Fibroblast of skin of left quadriceps (primary cell): Measurements from ENCODE around the gene TSKU.

Source experiments
- DNase-seq, 2 experiments: peaks; one replicate each; pipeline ENCODE4 v3.0.0-alpha.2; 2013; ENCODE audit warnings: low read depth in 2 of 2

TSKU gene, protein sequence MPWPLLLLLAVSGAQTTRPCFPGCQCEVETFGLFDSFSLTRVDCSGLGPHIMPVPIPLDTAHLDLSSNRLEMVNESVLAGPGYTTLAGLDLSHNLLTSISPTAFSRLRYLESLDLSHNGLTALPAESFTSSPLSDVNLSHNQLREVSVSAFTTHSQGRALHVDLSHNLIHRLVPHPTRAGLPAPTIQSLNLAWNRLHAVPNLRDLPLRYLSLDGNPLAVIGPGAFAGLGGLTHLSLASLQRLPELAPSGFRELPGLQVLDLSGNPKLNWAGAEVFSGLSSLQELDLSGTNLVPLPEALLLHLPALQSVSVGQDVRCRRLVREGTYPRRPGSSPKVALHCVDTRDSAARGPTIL

DNA sequence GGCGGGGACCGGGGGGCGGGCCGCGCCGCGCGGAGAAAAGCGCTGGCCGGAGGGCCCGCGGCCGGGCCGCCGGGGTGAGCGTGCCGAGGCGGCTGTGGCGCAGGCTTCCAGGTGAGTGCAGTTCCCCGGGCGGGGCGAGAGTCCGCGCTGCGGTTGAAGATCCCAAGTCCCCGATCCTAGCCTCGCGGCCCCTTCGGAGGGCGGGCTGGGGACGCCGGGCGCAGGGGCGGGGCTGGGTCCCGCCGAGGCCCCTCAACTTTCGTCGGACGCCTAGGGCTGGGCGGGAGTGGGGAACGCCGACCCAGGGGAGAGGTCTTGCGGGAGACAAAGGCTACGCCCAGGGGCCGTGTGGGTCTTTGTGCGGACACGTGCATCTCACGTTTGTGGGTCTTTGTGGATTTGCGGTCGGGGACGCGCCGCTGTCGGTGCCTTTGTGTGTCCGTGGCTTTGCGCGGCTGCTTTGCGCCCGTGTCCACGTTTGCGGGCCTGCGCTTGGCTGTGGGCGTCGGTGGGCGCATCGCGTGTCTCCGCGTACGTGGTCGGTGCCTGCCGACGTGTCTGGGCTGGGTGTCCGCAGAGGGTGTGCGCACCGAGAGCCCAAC is at the start of gene TSKU:
TSKU (plus strand) TSS at position 63 of the 602 bp plus-strand sequence. CDS start 12,261 bp downstream, outside the sequence.
- no peak for DNase-seq

DNA sequence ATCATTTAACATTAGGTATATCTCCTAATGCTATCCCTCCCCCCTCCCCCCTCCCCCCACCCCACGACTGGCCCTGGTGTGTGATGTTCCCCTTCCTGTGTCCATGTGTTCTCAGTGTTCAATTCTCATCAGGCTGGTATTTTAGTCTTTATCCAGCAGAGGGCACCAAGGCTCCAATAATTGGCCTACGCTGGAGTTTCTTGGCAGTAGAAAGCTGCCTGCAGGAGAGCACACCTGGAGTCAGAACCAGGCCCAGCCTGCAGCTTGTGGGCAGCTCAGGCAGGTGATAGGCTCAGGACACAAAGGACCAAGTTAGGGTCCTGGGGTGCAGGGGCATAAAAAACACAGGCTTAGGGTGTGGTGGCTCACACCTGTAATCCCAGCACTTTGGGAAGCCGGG is 49.2 kb upstream of the TSKU start:
- DNase-seq: peak; percentile 23 to 30

DNA sequence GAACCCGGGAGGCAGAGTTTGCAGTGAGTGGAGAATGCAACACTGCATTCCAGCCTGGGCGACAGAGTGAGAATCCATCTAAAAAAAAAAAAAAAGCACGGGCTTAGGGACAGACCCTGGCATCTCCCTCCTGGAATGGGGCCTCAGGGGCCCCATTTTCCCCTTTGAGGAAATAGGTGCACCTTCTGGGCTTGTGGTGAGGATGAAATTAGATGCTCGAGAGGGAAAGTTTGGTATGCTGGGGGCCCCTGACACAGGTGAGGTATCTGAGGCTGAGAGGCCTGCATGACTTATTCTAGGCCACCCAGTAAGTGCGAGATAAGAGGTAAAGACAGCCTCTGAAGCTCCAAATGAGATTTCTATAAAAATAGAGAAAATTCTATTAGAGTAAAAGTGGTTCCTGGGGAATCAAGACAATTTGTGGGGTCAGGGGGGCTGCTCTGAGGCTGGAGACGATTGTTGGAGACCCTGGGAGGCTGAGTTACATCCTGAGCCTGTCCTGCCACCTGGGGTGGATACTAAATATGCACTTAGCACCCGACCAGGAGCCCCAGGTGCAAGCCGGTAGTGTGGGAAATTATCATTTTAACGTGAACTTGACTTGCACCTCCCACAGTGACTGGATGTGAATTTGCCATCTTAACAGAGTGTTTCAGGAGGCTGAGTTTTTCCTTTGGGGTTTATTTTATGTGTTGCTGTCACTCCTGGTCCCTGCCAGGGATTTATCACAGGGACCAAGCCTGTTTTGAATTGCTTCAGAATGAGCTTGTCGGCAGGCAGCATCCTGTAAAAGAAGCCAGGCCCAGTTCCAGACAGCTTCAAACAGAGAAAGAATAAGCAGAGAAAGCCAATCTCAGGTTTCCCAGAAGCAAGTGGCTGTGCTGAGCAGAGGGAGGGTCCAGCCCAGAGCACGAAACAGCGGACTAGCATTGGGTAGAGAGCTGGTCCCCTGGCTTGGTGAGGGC is 48.4 kb upstream of the TSKU start:
- DNase-seq: no peak

DNA sequence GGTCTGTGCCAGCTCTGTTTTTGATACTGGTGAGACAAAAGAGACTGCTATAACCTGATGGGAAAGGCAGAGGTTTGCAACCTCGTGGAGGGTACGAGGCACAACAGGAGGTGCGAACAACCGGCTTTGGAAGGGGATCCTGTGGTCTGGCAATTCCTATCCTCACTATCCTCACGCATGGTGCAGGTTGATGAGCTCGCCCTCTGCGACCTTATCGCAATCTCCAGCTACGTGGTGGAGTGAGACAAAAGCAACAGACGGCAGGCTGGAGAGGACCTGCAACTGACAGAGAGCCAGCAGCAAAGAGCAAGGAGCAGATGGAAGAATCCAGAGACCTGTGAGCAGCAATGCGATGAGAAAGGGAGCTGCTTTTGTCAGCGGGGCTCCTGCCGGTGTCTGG is 47.3 kb upstream of the TSKU start:
- no peak for DNase-seq

DNA sequence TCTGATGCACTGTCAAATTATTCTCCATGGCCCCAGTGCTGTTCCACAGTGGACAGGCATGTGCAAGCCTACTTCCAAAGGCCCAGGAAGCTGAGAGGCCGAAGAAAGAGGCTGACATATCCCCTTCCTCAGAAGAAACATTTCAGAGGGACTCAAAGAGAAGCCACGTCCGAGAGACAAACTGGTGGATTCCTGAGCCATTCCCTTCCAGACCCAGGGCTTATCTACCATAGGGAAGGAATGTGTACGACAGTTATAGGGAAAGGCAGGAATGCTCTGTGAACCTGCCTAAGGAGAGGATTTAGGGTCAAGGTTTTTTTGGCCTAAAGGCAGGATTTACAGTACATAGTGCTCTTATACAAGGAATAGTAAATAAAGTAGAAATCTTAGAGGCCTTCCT is 46.9 kb upstream of the TSKU start:
- no peak for DNase-seq

DNA sequence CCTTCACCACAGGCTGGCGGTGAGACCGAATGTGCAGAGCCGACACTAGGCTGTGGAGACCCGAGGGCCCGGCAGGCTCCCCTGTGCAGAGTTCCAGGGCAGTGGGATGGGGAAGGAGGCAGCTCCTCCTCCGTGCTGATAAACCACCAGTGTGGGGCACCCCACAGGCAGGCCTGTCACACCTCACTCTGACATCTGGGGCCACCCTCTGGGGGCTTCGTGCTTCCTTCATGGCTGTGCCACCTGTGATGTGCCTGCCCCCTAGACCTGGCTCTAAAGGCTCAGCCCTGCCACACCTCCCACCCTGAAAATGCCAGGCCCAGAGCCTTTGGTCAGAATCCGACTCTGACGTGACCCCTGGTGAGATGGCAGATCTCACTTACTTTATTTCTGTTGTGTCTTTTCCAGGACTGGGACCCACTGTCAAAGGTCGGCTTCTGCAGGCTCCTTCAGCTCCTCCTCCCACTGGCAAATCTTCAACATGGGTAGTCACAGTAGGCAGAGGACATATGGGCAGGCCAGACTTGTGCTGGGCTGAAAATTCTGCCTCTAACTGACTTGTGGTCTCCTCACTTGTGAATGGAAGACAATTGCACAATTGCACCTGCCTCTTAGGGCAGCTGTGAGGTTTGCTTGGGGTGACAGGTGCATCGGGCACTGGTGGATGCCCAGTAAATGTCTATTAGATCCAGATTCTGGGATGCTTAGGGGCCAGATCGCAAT is 46.2 kb upstream of the TSKU start:
- no peak for DNase-seq

DNA sequence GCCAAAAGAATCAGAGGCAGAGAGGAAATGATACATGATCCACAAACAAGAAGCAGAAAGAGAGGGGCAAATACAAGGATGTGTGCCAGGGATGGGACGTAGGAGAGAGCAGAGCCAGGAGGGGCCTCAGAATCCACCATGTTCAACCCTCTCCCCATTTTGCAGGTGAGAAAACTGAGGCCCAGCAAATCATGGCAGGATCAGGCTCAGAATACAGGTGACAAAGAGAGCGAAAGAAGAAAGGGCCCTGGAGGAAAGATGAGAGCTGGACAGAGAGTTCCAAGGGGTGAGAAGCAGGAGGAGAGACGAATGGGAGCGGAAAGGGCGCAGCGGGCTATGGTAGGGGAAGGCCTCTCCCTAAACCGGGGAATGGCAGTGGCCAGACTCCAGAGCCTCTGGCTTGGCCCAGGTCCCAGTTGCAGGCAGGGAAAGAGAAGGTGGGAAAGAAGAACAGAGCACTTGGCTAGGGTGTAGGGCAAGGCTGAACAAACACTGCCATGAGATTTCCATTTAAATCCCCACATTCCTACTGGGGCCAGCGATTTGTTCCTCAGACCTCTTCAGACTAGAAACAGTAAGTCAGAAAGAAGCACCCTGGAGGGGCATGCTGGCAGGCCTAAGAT is 44.4 kb upstream of the TSKU start:
- no peak for DNase-seq

DNA sequence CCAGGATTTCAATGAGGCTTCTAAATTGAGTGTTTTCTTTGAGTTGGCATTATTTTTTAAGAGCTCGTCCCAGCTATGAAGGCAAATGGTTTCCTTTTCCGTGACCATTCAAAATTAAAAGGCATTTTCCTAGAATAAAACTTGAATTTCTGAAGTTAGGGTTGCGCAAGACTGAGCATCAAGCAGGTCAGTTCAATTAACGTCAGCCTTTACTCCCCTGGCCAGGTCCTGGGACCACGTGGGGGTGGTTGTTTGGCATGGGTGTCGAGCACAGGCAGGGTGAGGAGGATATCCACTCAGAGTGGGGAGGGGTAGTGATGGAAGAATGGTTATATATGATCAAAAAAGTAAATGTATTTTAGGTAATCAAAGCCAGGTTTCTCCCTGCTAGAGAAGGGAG is 43.4 kb upstream of the TSKU start:
- DNase-seq: no peak

DNA sequence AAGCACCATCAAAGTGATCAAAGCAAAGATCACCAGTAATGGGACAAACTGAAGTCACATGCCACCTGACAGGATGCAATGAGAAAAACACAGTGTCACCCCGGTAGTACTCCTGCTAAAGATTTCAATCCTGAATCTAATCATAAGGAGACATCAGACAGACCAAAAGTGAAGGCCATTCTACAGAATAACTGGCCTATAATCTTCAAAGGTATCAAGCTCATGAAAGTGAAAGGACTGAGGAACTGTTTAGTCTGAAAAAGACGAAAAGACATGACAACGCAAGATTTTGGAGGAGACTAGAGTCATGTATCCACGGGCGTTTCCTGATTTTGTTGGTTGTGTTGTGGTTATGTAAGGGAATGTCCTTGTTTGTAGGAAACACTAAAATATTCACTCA is 42.4 kb upstream of the TSKU start:
- no peak for DNase-seq

DNA sequence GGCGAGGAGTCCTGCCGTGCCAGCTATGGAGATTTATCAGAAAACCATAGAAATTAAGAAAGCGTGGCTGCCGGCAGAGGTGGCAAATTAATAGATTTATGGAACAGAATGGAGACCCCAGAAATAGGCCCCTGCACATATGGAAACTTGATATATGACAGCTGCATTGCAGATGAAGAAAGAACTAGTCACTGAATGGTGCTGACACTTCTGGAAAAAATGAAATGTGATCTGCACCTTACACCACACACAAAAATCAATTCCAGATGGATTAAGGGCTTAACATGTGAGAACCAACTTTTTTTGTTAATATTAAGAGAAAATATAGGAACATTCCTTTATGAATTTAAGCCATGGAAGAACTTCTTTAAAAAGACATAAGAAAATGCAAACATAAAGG is 40.3 kb upstream of the TSKU start:
- DNase-seq: peak; percentile 64

DNA sequence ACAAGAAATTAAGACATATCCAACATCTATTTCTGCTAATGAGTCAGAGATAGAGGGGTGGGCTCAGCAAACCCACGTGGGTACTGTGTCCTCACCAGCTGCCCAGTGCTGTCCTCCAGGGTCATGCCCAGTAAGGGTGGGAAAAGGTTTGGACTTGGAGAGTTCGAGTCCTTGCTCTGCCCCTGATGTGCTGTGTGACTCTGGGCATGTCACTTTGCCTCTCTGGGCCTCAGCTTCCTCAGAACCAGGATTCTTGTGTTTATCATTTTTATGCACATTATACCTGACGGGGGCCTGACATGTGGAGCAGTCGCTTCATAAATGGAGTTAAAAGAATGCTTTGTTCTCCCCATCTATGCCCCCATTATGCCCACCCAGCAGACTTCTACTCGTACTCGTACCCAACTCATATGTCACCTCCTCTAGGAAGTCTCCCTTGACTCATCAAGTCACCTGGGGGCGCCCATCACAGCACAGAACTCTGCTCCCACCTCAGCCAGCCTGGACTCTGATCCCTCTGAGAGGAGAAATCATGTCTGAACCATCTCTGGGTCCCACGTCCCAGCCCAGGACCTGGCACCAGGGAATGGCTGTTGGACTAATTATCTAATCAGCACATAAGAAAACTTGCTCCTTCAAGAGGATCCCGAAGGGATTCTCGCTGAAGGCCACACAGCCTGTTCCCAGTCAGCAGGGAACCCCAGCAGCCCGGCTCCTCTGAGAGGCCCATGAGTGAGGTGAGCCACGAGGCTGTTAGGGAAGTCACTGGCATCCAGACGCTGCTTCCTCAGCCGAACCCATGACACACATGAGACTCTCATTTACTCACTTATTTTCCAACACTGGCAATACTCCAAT is 38.7 kb upstream of the TSKU start:
- no peak for DNase-seq

DNA sequence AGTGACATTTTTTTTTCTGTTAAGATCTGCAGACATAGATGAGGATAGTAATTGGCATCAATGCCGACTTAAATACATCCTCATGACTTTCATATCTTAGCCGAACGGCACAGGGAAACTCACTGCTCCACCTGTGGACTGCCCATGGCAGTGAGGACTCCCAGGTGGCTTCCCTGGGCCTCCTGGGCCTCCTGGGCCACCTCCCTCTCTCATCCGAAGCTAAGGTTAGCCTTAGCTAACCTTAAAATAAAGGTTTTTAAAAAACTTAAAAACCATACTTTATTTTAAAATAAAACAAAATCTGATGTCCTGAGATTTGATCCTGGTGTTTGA is 38.1 kb upstream of the TSKU start:
- no peak for DNase-seq

DNA sequence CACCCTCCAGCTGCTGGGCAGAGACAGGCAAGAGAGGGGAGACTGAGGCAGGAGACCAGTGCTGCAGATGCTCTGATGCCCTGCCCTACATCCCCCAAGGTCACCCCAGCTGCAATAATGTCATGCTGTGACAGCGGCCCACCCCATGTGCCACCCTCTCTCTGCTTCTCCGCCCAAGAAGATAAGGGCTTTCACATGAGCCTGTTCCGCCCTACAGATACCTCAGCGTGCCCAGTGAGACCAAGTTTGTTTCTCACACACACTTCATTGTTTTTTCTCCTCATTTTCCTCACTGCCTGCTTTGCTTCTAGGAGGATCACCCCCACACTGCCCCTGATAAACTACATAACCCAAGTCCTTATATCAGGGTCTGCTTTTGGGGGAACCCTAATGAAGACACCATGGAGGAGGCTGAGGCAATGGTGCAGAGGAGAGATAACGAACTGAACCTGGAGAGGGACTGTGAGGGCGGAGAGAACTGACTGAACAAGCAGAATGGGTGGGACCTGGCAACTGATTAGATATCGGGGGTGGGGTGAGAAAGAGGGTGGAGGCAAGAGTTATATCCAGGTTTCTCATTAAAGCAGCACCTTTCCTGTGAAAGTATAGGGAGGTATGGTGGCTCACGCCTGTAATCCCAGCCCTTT is 37.5 kb upstream of the TSKU start:
- no peak for DNase-seq

DNA sequence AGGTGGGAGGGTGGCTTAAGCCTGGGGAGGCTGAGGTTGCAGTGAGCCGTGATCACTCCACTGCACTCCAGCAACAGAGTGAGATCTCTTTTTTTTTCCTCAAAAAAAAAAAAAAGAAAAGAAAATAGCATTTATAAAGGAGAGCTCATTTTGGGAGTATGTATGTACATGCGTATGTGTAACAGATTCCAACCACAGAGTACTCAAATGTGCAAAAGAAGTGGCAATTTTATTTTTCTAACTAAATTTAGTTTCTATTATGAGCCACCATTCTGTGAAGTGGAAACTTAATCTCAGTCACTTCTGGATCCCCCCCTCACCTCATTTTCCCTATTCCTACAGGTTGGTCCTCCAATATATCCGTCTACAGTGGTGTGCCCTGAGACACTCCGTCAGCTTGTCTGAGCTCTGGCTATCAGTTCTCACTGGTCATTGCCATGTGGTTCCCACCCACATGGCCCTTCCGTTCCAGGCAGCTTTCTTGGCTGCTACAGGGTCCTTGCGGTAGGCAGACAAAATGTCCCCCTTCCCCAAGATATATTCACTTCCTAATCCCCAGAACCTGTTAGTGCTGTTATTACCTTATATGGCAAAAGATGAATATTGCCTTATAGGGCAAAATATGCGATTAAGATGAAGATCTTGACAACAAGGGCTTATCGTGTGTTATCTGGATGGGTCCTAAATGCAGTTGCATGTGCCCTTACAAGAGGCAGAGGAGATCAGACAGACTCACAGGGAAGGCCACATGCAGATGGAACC is 35.8 kb upstream of the TSKU start:
- DNase-seq: no peak

DNA sequence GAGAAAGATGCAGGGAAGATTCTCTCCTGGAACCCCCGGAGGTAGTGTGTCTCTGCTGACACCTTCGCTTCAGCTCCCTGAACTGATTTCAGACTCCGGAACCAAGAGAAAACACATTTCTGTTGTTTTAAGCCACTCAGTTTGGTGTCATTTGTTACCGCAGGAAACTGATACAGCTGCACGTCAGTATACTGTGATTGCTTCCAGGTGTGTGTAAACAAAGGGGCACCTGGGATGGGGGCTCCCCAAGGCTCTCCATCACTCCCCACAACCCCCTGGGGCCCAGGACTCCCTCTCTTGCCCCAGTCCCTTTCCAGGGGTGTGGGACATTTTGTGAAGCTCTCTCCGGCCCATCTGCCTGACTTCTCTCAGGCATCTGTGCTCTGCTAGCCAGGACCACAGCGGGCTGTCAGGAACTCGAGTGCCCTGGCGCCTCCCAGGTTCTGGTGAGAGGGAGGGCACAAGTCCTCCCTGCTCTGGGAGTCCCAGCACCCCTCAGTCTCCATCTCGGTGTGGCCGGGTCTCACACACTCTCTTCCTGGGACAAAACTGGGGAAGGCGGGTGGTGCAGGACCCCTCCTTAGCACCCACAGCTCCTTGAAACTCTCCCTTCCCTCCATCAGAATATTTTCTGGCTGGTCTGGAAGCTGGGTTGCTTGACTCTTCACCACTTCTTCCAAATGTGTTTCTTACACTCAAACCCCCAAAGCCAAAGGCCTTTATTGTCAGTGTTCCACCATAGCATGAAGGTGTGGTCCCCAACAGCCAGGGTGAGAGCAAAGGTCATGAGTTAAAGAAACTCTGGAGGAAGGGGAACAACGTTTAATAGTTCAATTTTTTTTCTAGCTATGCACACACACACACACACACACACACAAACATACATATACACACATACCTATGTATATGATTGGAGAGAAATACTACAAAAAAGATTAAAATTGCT is 35.0 kb upstream of the TSKU start:
- DNase-seq: no peak

DNA sequence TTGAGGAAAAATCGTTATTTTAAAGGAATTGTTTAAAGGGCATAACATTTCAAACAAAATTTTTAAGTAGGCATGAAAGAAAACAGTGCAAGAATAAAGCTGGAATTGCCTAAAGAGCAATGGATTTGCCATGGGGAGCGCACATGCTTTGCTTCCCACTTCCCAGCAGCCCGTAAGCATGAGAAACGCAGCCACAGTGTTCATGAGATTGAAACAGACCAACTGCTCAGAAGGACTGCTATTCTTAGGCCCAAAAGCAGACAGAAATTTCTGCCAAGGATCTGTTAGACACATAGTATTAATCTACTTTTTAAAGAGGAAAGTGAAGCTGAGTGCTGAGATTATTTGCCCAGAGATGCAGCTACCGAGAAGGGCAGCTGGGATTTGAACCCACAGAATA is 34.2 kb upstream of the TSKU start:
- DNase-seq: no peak

DNA sequence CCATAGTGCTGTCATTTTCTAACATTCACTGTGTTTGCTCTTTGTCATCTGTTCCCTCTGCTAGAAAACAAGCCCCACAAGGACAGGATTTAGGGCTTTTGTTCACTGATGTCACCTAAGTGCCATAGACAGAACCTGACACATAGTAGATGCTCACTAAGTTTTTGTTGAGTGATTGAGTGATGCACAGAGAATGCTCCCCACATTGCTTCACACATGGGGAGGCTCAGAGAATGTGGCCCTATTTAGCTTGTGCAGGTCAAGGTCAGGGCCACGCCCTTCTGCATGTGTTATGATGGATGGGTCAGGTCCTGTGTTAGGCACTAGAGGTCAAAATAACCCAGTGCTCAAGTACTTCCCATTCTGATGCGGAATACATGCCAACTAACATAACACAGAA is 33.1 kb upstream of the TSKU start:
- DNase-seq: no peak

DNA sequence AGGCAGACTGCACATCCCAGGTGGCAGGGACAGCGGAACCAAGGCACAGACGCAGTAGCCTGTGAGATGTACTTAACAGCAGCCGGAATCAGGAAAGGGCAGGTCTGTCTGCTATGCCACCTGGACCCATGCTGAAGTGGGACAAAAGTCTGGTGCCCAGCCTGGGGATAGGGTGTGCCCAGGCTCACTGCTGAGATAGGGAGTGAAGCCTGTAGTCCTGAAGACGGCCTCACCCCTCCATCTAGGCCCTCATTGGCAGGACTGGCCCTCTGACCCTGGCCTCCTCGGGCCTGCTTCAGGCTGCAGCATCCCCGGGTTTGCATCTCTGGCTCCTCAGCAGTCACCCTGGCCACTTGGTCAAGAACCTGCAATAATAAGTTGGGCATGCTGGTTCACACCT is 32.4 kb upstream of the TSKU start:
- no peak for DNase-seq
